Amniotic stem cell (primary cell): Measurements from ENCODE around the gene CYP21A2.
"Not testable (repeated sequence)": the region's sequence is repeated elsewhere in the genome, so short reads cannot be mapped to it uniquely, and the experiment has no call there.

Experiments used
- DNase-seq: peaks from one replicate; lab custom pipeline; 2025; lab: John Stamatoyannopoulos, UW

CYP21A2 gene

GRCh38 chr6:32037598-32038524, at the start of gene CYP21A2:
Gene CYP21A2, plus strand, starts transcription at chr6:32038415. Its CDS starts 8 bp downstream, at chr6:32038423.
- not testable (repeated sequence) for DNase-seq

DNA sequence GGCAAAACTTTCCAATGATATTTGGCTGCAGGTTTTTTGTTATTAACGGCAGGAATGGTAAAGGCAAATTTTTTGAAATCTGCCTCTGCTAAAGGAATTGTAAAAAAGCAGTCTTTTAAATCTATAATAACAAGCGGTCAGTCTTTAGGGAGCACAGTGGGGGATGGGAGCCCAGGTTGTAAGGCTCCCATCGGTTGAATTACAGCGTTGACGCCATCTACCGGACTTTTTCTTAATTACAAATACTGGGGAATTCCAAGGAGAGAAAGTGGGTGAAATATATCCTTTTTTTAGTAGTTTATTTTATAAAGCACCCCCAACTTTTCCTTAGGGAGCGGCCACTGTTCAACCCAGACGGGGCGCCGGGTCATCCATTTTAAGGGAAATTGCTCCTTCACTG, 48.9 kb upstream of the CYP21A2 start:
- not testable (repeated sequence) for DNase-seq

- not testable (repeated sequence) for DNase-seq
Measured at GRCh38 chr6:31994421-31994820, 43.8 kb upstream of the CYP21A2 start.

DNA sequence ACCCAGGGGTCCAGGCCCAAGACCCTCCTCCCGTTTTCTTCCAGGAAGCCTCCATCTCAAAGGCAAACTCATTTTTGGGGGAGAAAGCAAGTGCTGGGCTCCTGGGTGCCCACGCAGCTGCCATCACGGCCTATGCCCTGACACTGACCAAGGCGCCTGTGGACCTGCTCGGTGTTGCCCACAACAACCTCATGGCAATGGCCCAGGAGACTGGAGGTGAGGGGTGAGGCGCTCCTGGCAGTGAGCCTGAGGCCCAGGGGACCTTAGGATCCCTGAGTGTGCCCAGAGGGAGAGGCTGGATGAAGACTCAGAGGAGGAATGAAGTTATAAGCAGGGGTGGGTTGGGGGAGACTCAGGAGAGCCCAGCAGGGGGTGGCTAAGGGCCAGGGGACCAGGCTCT, 41.8 kb upstream of the CYP21A2 start:
- DNase-seq, result not testable (repeated sequence)

GRCh38 chr6:32002546-32003268, 35.5 kb upstream of the CYP21A2 start:
- DNase-seq, result not testable (repeated sequence)

DNA sequence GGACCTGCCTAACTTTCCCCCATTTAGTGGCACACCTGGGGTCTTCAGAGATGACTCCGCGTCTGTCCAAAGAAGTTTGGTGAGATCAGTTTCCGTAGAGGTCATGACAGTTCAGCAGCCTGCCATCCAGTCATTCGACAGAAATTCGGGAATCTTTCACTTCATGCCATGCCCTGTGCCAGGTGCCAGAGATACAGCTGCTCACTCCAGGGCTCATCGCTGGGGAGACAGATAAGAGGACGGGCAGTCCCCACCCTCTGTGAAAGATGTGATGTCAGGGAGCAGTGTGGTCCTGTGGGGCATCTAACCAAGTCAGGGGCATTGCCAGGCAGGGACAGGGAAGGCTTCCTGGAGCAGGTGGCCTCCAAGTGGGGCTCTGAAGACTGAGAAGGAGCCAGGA, 34.9 kb upstream of the CYP21A2 start:
- not testable (repeated sequence) for DNase-seq

GRCh38 chr6:32004393-32004792, 33.8 kb upstream of the CYP21A2 start:
- DNase-seq, result not testable (repeated sequence)

DNA sequence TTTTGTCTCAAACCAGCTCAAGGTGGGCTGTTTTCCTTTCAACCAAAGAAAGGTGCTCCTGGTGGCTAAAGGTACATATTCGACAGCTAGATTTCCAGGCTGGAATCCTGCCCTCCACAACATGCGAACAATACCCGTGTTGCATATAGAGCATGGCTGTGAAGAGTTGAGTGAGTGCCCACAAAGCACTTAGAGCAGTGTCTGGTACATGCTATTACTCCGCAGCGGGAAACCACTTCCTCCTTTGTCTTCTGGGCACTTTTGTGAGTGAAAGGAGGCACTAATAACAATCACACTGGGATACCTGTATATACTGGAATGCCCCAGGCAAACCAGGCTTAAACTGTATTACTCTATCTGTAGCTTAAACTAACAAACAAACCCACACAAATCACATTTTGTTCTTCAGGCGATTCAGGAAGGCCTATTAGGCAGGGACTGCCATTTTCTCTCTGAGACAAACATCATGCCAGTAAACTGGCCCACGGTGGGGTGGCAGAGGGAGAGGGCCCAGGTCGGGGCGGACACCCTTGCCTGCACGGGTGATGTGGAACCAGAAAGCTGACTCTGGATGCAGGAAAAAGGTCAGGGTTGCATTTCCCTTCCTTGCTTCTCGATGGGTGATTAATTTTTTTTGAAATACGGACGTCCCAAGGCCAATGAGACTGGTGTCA, 33.2 kb upstream of the CYP21A2 start:
- not testable (repeated sequence) for DNase-seq

- not testable (repeated sequence) for DNase-seq
Measured at GRCh38 chr6:32005538-32005880, 32.7 kb upstream of the CYP21A2 start.

DNA sequence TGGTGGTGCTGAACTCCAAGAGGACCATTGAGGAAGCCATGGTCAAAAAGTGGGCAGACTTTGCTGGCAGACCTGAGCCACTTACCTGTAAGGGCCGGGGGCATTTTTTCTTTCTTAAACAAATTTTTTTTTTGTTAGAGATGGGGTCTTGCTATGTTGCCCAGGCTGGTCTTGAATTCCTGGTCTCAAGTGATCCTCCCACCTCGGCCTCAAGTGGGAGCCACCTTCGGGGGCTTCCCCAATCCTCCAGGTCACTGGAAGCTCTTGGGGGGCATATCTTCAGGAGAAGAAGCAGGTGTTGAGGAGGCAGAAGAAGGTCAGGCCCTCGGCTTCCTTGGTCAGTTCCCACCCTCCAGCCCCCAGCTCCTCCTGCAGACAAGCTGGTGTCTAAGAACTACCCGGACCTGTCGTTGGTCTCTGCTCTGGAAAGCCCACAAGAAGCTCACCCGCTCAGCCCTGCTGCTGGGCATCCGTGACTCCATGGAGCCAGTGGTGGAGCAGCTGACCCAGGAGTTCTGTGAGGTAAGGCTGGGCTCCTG, 32.2 kb upstream of the CYP21A2 start:
- not testable (repeated sequence) for DNase-seq

DNA sequence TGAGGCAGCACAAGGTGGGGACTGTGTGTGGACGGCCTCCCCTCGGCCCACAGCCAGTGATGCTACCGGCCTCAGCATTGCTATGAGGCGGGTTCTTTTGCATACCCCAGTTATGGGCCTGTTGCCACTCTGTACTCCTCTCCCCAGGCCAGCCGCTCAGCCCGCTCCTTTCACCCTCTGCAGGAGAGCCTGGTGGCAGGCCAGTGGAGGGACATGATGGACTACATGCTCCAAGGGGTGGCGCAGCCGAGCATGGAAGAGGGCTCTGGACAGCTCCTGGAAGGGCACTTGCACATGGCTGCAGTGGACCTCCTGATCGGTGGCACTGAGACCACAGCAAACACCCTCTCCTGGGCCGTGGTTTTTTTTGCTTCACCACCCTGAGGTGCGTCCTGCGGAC, 31.1 kb upstream of the CYP21A2 start:
- not testable (repeated sequence) for DNase-seq

DNA sequence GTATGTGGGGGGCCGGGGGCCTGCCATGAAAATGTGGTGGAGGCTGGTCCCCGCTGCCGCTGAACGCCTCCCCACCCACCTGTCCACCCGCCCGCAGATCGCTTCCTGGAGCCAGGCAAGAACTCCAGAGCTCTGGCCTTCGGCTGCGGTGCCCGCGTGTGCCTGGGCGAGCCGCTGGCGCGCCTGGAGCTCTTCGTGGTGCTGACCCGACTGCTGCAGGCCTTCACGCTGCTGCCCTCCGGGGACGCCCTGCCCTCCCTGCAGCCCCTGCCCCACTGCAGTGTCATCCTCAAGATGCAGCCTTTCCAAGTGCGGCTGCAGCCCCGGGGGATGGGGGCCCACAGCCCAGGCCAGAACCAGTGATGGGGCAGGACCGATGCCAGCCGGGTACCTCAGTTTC, 30.2 kb upstream of the CYP21A2 start:
- DNase-seq, result not testable (repeated sequence)

DNA sequence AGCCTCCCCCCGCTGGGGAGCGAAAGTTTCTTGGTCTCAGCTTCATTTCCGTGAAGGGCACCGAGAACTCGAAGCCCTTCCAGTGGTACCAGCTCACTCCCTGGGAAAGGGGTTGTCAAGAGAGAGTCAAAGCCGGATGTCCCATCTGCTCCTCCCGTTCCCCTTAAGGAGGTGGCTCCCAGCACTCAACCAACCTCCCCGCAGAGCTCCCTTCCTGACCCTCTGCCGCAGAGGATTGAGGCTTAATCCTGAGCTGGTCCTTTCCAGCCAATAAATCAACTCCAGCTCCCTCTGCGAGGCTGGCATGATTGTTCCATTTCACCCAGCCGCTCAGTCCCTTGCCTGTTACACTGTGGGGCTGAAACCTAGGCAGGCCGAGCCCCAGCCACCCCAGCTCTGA, 29.6 kb upstream of the CYP21A2 start:
- DNase-seq, result not testable (repeated sequence)

- DNase-seq, result not testable (repeated sequence)
Measured at GRCh38 chr6:32009537-32009936, 28.7 kb upstream of the CYP21A2 start.

GRCh38 chr6:32010856-32011530, 27.2 kb upstream of the CYP21A2 start:
- not testable (repeated sequence) for DNase-seq

DNA sequence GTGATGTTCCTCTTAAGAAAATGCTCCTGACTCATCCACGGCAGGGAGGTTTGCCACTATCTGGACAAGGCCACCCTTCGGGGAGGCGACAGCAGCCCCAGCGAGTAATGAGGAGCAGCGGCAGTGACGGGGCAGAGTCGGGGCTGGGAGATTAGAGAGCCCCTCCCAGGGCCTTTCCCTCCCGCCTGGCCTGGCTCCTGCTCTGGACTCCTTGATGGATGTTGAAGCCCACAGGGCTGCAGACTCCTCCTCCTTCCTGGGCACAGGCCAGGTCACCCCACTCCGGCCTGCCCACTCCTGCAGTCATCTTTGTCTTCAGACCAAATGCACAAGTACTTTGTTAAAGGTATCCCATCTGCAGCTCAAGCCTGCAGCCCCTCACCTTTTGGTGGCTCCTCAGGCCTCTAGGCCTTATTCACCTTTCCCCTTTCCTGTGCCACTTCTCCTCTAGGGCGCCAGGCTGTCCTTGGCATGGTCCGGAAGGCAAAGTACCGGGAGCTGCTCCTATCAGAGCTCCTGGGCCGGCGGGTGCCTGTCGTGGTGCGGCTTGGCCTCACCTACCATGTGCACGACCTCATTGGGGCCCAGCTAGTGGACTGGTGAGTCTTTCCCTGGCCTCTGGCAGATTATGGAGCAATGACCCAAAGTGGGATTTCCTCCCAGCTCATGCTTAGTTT, 25.1 kb upstream of the CYP21A2 start:
- not testable (repeated sequence) for DNase-seq

DNA sequence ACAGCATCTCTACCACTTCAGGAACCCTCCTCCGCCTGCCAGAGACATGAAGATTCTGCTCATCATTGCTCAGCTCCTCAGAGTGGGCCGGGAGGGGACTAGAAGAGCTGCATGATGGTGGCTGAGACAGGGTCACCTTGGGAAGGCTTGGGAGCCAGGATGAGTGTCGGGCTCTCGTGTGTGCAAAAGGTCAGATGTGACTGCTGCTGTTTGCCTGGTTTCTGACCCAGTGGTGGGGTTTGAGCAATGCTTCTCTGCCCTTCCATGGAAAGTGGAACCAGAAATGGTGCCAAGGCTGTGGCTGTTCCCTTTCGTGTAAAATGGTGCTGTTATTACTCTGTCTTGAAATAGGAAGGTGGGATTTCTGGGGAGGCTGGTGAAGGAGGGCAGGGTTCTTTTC, 24.5 kb upstream of the CYP21A2 start:
- DNase-seq, result not testable (repeated sequence)

GRCh38 chr6:32014547-32014946, 23.7 kb upstream of the CYP21A2 start, which contains the start of gene C4B:
Gene C4B, plus strand, starts transcription at chr6:32014795. Its CDS starts 51 bp downstream, at chr6:32014846.
- not testable (repeated sequence) for DNase-seq

DNA sequence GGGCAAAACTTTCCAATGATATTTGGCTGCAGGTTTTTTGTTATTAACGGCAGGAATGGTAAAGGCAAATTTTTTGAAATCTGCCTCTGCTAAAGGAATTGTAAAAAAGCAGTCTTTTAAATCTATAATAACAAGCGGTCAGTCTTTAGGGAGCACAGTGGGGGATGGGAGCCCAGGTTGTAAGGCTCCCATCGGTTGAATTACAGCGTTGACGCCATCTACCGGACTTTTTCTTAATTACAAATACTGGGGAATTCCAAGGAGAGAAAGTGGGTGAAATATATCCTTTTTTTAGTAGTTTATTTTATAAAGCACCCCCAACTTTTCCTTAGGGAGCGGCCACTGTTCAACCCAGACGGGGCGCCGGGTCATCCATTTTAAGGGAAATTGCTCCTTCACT, 16.1 kb upstream of the CYP21A2 start:
- DNase-seq, result not testable (repeated sequence)

DNA sequence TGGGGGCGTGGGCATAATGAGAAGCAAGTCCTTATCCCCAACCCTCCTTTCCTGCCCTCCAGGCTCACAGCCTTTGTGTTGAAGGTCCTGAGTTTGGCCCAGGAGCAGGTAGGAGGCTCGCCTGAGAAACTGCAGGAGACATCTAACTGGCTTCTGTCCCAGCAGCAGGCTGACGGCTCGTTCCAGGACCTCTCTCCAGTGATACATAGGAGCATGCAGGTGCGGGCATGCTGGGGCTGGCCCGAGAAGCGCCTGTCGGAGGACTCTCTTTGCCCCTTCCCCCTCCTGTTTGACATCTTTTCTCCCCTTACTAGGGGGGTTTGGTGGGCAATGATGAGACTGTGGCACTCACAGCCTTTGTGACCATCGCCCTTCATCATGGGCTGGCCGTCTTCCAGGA, 9.6 kb upstream of the CYP21A2 start:
- DNase-seq, result not testable (repeated sequence)

DNA sequence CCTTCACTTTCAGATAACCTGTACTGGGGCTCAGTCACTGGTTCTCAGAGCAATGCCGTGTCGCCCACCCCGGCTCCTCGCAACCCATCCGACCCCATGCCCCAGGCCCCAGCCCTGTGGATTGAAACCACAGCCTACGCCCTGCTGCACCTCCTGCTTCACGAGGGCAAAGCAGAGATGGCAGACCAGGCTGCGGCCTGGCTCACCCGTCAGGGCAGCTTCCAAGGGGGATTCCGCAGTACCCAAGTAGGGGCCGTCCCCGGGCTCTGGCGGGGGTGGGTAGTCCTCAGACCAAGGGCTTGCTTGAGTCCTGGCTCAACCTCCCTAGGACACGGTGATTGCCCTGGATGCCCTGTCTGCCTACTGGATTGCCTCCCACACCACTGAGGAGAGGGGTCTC, 8.7 kb upstream of the CYP21A2 start:
- DNase-seq, result not testable (repeated sequence)
